ENCODE measurements around the gene IER3.
A peak's percentile ranks its signal among the peaks of the same experiment; 100 is the strongest.

Gene IER3

GRCh38 chr6:30744054-30744805 is at the start of gene IER3:
Gene IER3, minus strand, starts transcription at chr6:30744547. Its CDS starts 29 bp downstream, at chr6:30744518.
- no peak for DNase-seq

- no peak for DNase-seq
Observed at GRCh38 chr6:30793521-30794194, 49.3 kb upstream of the IER3 start.

GRCh38 chr6:30792786-30793185 is 48.4 kb upstream of the IER3 start:
- no peak for DNase-seq

GRCh38 chr6:30790724-30791383 is 46.5 kb upstream of the IER3 start:
- no peak for DNase-seq

DNA sequence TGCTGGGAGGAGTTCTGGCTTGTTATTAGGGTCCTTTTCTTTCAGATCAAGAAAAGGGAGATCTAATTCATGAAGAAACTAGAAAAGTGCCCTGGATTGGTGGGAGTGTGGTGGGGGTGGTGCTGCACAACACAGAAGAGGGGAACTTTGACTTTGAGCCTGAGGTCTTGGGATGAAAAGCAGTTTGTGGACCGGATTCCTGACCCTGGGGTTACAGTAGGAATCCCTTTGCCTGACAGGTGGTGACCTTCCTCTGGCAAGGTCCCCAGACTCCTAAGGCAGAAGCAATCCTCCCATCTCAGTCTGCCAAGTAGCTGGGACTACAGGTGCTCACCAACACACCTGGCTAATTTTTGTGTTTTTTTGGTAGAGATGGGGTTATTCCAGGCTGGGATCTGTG is 45.3 kb upstream of the IER3 start:
- no peak for DNase-seq

DNA sequence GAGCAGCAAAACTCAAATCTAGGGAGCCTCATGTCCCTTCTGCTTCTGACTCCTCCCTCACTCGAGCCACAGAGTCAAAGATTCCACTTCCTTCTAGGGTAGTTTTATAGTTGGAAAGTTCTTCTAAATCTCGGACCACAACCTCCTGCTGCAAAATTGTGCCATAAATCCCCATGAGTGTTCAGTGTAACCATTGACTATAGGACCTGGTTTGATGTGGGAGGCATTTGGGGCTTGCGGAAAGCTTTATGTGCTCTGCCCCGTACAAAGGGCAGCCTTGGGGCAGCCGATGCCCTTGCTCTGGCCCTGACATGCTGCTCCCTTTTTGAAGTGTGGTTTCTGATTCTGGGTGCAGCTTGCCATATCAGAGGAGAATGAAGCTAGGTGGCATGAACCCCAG is 43.6 kb upstream of the IER3 start:
- DNase-seq = no peak

GRCh38 chr6:30782425-30783014 is 38.2 kb upstream of the IER3 start:
- DNase-seq = no peak

- peak; percentile 97 for DNase-seq
Observed at GRCh38 chr6:30781743-30782424, 37.5 kb upstream of the IER3 start.

- no peak for DNase-seq
Observed at GRCh38 chr6:30781395-30781742, 37.0 kb upstream of the IER3 start.

- no peak for DNase-seq
Observed at GRCh38 chr6:30780642-30780920, 36.2 kb upstream of the IER3 start.

- DNase-seq = no peak
Observed at GRCh38 chr6:30779850-30780641, 35.7 kb upstream of the IER3 start.

DNA sequence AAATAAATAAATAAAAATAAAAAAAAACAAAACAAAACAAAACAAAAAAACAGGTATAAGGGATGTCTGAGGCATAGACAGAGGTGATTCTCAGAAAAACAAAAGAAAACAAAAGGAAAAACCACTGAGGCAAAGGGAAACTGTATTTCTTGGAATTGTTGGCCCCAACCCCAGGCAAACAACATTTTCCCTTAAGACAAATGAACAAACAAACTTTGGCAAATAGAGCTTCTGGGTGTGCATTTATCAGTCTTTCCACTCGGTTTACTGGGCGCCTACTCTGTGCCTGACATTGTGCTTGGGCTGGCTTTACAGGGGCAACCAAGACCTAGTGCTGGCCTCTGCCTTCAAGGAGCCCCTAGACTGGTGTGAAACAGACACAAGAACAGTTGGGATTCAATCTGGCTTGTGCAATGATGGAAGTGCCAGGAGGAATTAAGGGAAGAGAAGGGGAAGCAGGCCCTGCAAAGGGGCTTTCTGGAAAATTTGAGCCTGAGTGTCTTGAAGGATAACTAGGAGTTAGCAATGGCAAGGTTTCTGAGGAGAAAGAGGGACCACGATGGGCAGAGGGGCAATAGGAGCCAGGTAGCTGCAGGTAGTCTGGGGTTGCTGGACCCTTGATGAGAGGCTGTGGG is 33.8 kb upstream of the IER3 start:
- DNase-seq = no peak

GRCh38 chr6:30777155-30777485 is 32.8 kb upstream of the IER3 start:
- no peak for DNase-seq

- no peak for DNase-seq
Observed at GRCh38 chr6:30776390-30777154, 32.2 kb upstream of the IER3 start.

DNA sequence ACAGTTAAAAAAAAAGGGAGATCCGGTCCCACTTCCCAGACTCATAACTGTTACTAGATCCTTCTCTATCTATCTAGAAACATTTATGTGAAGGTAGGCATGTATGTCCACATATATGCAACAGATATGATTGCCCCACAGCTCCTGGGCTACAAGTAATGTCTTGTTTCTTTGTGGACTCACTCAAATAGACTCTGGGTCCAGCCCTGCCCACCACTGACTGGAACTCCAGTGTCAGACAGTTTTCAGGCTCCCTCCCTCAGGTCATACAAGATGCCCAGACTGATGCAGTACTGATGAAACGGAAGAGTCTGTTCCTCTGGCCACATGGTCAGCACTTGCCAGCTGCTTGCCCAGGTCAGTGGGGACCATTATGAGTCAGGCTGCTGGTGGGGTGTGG is 30.8 kb upstream of the IER3 start:
- no peak for DNase-seq

DNA sequence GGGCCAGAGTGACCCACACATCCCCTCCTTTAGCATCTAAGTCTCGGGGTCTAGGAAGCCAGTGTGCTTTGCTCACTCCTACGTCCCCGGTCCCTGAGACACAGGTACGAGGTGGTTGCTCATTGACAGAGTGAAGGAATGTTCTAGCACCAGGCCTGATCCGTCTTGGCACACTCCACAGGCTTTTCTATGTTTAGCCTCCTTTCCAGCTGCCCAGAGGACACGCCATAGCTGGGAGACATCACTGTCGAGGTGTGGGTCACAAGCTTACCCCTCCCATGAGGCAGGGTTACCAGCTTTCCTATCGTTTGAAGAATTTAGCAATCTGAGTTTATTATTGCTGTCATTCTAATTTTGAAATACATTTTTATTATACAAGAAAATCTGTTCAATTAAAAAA is 30.4 kb upstream of the IER3 start:
- DNase-seq = no peak

GRCh38 chr6:30770592-30770991 is 26.2 kb upstream of the IER3 start:
- DNase-seq = no peak

- no peak for DNase-seq
Observed at GRCh38 chr6:30769853-30770524, 25.6 kb upstream of the IER3 start.

DNA sequence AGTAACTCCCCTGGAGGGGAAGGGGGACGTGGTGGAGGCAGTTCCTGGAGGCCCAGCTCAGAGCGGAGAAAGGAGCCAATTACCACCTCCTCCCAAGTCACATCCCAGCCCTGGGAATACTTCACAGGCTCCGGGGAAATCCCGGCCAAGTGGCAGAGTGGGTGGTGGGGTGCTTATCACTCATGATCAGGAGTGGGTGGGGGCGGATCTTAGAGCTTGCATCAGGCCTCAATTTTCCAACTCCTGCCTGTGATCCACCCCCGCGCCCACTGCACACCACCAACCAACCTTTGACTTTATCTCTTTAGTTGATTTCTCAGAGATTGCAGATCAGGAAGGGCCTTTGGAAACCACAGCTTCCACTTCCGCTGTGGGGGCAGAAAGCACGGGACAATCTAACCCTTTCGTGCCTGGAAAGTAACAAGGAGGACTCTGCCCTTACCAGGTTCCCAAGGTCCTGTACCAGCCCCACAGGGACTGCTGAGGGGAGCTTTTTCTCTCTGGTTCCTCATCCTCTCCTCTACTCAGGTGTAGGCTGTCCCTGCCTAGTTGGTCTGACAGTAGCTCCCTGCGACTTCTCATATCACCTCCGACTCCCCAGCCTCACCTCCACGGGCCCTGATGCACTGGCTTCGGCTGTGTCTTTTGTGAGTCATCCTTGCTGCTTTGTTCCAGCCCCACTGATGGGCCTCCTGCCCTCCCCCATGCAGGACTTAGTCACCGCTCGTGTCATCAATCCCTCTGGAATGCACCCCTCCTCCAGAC is 24.9 kb upstream of the IER3 start:
- peak; percentile 16 for DNase-seq

DNA sequence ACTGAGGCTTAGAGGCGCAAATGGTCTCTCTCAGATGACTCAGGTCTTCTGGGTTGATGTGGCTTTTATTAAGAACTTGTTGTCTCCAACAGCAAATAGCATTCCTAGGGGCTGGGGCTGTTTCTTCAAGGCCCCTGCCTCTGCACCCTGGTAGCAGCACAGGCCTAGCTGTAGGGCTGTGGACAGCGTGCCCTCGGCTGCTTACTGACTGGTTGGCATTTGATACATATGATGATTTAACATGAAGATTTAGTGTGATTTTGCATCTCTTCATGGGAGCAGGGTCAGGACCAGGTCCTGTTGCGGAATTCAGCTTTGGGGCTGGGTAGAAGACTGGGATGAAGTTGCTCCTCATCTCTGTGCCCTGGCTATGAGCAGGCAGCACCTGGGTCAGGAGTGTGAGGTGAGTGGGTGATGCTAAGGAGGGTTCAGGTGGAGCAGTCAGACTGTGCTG is 24.3 kb upstream of the IER3 start:
- no peak for DNase-seq
